Activated CD4-positive, alpha-beta T cell treated with anti-CD3 and anti-CD28 coated beads, Interleukin-2, Interleukin-6, amounts not matched to agents 100 ng/mL and 50 ng/mL, durations not matched to agents 16 hours and 8 hours (primary cell): ENCODE results near the gene HNRNPA2B1.
"Not testable (repeated sequence)": the region's sequence is repeated elsewhere in the genome, so short reads cannot be mapped to it uniquely, and the experiment has no call there.

Source experiments
- DNase-seq: peaks from one replicate; pipeline ENCODE4 v3.0.0-alpha.2; 2020

Gene HNRNPA2B1

DNA sequence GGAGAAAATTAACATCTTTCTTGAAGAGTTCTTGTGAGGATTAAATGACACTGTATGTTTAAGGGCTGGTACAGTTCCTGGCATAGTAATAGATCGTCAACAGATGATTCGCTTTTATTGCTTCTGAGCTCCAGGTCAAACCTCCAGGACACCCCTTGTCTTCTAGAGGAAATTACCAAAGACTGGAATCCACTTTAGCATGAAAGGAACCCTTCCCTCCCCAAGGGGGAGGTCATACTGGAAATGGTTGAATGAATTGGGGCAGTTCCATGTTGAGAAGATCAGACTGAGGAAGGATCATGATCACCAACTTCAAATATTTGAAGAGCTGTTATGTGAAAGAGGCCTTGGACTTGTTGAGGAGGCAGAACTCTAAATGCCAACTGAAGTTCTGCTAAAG, 39.6 kb downstream of the HNRNPA2B1 start:
- DNase-seq: no peak

DNA sequence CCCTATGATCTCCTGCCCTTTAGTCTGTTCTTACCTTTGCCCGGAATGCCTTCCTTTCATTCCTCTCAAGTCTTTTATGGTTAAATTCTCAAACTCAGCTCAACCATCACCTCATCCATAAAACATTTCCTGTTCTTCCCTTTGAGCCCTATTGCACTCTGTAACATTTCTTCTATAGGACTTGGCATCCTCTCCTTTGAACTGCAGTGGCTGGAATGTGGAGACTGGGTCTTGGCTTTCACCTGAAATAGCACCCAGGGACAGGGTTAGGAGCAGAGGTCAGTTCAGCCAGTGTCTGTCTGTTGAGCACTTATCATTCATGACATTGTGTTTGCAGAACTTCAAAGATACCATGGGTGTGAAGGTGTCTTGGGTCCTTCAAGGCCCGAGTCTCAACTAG, 41.3 kb downstream of the HNRNPA2B1 start:
- no peak for DNase-seq

DNA sequence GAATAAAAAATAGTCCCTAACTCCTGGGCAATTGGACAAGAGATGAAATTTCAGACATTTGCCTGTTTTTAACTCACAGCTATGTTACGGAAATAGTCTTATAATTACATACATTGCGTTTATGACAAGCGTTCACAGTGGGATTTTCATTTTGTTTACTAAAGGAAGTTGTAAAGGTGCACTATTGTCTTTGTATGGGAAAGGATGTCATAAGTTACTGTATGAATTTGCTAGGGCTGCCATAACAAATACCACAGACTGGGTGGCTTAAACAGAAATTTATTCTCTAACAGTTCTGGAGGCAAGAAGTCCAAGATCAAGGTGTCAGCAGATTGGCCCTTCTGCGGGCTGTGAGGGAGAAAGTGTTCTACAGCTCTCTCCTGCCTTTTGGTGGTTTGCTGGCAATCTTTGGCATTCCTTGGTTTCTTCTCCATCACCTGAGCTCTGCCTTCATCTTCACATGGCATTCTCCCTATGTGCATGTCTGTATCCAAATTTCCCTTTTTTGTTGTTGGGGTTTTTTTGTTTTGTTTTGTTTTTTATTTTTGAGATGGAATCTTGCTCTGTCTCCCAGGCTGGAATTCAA, 42.9 kb downstream of the HNRNPA2B1 start:
- DNase-seq: no peak

DNA sequence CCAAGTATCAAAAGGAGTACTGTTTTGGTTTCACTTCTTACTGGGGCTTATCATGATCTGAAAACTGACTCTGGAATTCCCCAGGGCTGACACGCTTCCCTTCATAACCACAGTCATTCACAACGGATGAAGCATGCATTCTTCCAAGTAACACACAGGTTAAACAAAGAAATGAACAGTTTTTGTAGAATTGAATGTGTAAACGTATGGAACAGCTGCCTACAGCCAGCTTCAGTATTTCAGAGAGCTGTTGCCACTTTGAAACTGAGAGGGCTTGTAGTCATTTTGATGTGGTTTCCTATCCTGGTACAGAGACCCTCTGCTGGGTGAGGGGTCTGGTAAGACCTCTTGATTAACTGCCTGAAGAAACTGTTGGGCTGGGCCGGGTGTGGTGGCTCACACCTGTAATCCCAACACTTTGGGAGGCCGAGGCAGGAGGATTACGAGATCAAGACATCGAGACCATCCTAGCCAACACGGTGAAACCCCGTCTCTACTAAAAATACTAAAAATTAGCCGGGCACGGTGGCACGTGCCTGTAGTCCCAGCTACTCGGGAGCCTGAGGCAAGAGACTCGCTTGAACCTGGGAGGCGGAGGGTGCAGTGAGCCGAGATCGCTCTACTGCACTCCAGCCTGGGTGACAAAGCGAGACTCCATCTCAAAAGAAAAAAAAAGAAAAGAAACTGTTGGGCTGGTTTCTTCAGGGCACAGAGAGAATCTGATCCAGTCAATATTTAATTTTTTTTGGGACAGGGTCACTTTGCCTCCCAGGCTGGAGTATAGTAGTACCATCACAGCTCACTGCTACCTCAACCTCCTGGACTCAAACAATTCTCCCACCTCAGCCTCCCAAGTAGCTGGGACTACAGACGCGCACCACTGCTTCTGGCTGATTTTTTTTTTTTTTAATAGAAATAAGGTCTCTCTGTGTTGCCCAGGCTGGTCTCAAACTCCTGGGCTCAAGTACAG, 43.8 kb downstream of the HNRNPA2B1 start:
- peak; percentile 82 for DNase-seq

DNA sequence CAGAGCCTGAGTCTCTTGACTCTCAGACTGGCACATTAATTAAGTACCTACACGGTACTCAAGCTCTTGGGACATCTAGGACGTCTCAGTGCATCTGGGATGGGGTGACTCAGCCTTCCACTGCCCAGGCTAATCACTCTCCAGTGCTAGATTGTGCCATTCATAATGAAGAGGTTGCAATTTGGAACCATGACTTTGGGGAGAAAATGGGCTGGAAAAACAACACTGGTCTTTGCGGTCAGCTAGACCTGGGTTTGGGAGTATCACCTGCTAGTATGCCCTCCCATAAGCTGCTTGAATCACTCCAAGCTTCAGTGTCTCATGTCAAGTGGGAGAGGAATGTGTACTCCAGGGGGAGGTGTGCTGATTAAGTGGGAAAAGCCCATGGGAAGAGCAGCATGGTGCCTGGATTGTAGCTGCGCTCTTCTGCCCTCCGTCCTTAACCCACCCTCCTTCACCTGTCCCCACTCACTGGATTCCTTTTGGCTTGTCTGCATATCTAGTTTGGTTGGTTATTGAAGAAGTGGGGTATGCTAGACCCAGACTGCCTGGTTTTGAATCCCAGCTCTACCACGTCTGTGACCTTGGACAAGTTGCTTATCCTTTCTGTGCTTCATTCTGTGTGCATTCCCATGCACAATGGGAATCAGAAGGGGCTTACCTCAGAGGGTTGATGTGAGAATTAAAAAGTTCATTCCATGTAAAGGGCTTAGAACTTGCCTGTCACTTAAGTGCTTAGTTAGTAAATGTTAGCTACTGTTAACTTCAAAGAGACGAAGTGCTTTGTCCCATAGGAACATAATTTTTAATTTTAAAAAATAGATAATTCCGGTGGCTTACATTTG, 44.8 kb downstream of the HNRNPA2B1 start:
- peak; percentile 32 for DNase-seq

DNA sequence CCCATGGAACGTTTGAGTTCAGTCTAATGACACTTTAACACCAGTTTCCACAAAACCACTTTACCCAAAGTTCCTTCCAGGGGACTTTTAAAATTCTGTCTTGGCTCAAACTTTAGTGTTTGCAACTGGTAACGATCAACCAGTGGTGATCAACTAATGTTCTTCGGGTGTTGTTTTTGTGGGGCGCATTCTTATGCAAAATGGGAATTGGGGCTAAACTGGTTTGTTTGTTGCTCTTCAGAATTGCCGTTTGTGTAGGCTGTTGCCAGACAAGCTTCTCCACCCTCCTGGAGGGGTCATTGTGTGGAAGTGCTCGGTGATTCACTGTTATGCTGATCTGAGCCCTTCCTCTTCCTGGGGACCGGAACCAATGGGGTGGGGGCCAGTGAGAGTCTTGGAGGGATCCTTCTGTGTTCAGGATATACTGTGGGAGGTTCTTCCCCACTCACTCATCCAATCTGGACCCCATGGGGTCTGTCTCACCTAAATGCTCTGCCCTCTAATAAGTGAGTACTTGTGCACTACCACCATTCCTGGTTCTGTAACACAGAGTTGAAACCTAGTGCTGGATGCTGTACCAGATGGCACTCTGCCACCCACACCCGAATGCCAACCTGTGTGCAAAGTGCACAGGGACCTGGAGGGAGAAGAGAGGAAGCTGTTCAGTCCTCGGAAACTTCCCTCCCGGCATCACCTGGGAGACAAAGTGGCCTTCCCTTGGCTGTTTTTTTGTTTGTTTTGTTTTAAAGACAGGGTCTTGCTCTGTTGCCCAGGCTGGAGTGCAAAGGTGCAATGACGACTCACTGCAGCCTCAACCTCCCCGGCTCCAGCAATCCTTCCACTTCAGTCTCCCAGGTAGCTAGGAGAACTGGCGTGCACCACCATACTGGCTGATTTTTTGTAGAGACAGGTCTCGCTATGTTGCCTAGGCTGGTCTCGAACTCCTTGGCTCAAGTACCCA, 46.4 kb downstream of the HNRNPA2B1 start:
- peak; percentile 75 for DNase-seq

DNA sequence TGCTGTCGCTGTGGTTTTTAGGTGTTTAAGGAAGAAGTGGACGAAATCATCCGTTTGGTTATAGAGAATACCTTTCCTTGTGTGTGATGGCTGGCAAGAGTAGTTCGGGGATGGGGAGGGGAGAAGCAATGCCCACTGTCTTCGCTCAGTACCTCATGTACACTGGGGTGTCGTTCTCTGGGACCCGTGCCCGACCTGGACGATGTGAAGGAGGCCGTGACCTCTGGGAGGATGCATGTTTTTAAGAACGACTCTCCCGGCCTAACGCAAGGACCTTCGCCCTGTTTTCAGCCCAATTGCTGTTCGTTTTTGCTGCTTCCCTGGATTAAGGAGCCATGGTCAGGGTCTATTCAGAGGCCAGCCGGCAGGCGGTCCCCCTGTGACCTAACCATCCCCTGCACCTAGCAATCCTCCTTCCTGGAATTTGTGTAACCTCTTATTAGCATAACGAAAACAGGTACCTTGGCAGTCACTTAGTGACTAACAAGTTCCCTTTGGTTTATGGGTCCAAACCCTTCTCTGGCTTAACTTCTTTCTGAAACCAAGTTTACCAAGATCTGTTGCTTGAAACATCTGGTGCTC, 47.2 kb downstream of the HNRNPA2B1 start:
- peak; percentile 53 for DNase-seq

DNA sequence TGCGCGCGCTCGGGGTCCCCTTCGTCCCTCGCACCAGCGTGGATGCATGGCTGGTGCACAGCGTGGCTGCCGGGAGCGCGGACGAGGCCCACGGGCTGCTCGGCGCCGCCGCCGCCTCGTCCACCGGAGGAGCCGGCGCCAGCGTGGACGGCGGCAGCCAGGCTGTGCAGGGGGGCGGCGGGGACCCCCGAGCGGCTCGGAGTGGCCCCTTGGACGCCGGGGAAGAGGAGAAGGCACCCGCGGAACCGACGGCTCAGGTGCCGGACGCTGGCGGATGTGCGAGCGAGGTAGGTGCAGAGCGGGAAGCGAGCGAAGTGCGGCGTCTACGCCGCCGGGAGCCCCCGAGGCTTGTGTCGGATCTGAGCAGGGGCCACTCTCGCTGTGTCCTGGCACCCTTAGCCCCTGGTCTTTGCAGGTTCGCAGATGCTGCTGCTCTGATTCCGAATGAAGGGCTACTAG, 47.7 kb downstream of the HNRNPA2B1 start:
- DNase-seq: peak; percentile 54

DNA sequence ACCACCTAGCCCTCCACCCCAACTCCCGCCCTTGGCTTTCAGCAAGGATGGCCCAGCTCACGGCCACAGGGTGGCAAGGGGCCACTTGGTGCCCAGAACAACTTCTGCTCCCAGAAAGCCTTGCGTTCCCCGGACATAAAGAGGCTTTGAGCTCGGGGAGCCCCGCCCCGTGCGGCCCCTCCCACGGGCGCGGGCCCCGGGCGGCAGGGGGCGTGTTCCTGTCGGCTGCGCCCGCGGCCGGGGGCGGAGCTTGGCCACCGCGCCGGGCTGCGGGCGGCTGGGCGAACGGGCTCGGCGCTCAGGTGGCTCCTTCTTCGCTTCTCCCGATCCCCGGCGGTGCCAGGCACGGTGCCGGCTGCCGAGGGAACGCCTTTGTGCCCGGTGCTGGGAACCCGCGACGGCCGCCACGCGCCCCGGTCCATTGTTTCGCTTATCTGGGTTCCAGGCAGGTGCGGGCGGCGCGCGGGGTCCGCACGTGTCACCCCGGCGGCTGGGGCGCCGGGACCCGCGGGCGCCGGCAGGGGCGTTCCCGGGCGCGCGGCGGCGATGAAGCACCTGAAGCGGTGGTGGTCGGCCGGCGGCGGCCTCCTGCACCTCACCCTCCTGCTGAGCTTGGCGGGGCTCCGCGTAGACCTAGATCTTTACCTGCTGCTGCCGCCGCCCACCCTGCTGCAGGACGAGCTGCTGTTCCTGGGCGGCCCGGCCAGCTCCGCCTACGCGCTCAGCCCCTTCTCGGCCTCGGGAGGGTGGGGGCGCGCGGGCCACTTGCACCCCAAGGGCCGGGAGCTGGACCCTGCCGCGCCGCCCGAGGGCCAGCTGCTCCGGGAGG, 48.4 kb downstream of the HNRNPA2B1 start, which contains the start of gene NFE2L3:
NFE2L3 (plus strand) TSS at position 246 of the 829 bp plus-strand sequence; CDS start at position 547, 301 bp downstream.
- DNase-seq: peak; percentile 92

DNA sequence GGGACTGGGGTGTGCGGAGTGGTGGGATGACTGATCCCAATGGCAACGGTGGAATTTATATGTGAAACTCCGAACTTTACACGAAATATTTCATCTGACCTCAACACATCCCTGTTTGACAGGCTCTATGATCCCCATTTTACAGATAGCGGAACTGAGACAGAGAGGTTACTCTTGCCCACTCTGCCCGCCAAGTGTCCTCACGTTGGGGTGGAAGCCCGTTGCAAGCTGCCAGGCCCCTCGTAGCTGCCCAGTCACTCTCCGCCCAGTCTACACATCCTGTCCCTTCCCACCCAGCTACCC, 48.9 kb downstream of the HNRNPA2B1 start:
- no peak for DNase-seq

DNA sequence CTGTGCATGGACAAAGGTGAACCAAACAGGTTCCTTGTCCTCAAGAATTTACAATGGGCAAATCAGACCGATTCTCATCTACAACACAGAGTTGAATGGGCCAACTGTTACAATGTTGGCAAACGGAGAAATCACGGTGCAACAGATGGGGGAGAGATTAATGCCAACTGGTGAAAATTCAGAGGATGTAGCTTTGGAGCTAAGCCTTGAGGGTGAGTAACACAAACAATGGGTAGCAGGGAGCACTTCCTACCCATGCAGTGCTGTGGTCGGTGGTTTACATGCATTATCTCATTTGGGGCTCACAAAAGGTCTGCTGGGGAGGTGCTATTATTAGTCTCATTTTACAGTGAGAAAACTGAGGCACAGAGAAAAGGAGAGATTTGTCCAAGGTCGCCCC, 49.5 kb downstream of the HNRNPA2B1 start:
- DNase-seq: peak; percentile 30

DNA sequence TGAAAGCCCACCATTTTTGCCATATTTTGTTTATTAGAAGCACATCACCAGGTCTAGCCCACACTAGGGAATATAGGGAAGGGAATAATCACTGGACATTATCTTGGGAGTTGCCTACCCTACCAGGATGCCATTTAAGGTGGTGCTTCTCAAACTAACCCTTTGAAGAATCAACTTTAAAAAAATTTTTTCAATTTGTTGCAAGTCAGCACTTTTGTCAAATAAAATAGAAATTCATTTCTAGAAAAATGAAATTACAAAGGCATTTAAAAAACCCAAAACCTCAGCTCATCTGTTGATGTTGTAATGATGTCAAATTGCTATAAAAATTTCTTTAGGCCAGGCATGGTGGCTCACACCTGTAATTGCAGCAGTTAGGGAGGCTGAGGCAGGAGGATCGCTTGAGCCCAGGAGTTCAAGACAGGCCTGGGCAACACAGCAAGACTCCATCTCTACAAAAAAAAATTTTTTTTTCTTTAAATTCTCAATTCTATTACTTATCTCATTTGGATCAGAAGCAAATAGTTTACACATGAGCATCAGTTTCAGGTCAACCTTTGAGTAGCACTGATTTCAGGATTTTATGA, 51.1 kb downstream of the HNRNPA2B1 start:
- no peak for DNase-seq

DNA sequence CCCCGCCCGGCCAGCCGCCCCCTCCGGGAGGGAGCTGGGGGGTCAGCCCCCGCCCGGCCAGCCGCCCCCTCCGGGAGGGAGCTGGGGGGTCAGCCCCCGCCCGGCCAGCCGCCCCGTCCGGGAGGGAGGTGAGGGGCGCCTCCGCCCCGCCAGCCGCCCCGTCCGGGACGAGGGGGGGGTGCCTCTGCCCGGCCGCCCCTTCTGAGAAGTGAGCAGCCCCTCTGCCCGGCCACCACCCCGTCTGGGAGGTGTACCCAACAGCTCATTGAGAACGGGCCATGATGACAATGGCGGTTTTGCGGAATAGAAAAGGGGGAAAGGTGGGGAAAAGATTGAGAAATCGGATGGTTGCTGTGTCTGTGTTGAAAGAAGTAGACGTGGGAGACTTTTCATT, 52.2 kb downstream of the HNRNPA2B1 start:
- DNase-seq: not testable (repeated sequence)

DNA sequence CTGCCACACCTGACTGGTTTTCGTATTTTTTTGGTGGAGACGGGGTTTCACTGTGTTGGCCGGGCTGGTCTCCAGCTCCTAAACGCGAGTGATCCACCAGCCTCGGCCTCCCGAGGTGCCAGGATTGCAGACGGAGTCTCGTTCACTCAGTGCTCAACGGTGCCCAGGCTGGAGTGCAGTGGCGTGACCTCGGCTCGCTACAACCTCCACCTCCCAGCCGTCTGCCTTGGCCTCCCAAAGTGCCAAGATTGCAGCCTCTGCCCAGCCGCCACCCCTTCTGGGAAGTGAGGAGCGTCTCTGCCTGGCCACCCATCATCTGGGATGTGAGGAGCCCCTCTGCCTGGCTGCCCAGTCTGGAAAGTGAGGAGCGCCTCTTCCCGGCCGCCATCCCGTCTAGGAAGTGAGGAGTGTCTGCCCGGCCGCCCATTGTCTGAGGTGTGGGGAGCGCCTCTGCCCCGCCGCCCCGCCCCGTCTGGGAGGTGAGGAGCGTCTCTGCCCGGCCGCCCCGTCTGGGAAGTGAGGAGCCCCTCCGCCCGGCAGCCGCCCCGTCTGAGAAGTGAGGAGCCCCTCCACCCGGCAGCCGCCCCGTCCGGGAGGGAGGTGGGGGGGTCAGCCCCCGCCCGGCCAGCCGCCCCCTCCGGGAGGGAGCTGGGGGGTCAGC, 52.8 kb downstream of the HNRNPA2B1 start:
- DNase-seq: not testable (repeated sequence)

DNA sequence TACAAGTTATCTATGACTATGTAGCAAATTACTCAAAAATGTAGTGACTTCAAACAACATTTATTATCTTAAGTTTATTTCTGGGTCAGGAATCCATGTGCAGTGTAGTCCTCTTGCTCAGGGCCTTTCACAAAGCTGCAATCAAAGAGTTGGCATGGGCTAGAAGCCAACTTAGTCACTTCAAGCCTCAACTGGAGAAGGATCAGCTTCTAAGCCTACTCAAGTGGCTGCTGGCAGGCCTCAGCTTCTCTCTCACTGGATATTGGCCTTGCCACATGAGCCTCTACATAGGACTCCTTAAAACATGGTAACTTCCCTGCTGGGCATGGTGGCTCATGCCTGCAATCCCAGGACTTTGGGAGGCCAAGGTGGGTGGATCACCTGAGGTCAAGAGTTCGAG, 53.5 kb downstream of the HNRNPA2B1 start:
- DNase-seq: no peak

DNA sequence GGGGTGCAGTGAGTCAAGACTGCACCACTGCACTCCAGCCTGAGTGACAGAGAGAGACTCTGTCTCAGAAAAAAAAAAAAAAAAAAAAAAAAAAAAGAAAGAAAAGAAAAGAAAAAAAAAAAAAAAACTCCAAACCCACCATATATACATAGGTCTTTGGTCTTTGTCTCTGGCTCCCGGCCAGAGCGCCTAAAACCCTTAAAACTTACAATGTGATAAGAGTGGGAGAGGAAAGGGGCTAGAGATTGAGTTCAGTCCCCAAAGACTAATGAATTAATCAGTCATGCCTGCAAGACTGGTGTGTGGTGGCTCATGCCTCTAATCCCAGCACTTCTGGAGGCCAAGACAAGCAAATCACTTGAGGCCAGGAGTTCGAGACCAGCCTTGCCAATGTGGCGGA, 55.3 kb downstream of the HNRNPA2B1 start:
- no peak for DNase-seq

DNA sequence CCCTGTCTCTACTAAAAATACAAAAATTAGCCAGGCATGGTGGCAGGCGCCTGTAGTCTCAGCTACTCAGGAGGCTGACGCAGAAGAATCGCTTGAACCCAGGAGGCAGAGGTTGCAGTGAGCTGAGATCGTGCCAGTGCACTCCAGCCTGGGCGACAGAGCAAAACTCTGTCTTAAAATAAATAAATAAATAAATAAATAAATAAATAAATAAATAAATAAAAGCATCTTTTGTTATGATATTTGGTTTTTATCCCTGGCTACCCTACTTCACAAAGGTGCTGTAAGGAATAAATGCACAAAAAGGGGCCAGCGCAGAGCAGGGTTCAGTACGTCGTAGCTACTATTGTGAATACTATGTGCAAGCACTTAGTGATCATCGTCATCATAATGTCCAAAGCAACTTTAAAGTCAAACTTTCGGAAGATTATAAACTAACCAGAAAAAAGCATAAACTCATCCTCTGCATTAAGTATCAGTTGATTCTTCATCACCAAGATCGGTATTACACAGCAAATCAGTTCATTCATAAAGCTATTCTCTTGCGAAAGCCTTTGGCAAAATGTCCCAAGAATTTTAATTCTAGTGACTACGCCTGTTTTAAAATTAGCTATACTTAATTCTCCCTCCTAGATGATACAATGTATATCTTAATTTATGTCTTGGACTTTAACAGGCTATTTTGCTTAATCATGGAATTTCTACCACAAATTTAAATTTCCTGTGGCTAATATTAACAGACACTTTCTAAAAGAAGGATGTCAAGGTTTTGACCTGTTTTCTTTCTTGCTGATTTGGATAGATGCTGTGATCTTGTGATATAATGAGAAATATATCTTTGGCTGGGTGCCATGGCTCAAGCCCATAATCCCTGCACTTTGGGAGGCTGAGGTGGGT, 56.1 kb downstream of the HNRNPA2B1 start:
- DNase-seq: no peak

DNA sequence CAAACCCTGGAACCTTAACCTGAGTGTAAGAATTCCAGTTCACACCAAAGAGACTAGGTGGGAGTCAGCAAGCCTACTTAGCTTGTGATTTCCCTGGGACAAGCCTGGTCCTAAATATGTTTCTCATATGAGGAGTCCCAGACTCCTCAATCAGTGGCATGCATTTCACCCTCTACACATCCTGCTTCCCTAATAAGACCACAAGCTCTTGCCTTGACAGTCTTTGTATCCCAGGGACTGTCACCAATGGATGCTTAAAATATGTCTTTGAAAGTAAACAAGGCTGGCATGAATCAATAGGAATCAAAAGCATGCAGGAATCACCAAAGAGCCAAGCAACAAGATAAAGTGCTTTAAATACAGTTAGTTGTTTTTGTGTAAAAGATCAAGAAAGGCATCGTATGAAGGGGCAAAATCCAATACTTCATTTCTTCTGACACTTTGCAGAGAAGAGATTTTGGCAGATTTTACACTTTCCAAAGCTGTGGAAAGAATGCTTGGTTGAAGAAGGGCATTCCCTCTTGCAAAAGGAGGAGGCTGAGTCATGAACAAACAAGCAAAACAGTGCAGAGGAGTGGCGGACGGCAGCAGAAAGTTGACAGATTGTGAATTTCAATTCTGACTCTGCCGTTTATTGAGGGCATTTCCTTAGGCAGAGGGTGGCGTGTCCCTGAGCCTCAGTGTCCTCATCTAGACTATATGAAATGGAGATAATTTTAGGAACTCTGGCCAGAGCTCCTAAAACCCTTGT, 57.1 kb downstream of the HNRNPA2B1 start:
- DNase-seq: no peak
